Measurements from ENCODE around the gene CAMTA1.

The CAMTA1 gene

DNA sequence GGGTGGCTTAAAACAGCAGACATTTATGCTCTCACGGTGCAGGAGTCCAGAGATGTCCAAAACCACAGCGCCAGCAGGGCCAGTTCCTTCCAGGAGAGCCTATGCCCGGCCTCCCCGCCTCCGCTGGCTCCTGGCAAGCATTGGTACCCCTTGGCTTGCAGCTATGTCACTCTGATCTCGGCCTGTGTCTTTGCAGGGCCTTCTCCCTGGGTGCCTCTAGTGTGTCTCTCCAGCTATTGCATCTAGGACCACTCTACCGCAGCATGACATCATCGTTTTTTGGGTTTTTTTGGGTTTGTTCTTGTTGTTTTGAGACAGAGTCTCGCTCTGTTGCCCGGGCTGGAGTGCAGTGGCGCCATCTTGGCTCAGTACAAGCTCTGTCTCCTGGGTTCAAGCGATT is 788.2 kb downstream of the CAMTA1 start:
- DNase-seq = no peak

DNA sequence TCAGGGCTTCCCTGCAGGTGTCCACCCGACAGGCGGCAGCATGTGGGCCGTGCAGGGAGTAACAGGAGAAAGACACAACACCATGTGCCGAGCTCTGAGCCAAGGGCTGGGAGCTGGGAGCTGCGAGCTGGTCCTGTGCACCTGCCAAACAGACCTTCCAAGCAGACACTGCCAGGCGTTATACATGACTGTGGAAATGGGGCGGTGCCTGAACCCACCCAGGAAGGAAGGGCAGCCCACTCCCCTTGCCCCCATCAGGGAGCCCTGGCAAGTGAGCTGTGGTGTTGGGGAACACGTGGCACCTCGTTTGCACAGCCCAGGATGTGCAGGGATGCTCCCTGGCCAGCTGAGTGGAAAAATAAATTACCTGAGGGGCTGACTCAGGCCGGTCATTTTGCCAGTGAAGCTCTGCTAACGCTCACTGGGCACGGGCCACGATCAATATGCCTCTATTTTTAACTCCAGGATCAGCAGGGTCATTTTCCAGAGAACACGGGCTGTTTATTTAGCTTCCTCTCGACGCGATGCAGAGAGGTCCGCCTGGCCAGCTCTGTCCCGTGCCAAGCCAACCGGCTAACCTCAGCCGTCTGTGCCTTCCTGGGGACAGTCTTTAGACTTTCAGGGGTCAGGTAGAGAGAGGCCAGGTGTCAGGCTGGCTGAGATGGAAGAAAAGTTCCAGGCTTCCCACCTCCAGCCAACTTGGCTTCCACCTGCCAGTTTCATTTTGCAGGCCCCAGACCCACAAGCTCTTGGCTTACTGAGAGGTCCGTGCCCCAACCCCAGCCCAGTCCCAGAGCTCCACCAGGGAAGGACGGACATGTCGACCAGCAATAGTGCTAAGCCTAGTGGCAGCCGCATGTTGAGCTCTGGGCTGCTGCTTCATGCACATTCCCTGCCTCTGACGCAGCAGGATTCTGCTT is 789.1 kb downstream of the CAMTA1 start:
- DNase-seq = no peak

DNA sequence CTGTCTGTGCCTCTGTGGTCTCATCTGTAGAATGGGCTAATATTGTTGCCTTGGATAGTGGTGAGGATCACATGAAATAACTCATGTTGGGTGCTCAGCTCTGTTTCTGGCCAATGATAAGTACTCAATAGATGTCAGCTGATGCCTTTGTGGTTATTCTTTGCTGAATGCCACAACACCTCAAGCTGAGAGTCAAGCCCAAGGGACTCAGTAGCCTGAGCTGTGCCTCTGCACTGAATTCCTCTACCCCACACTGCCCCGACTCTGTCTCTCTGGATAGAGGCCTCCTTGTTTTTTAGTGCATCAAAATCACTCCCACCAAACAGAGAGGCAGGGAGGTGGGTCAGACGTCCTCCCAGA is 789.8 kb downstream of the CAMTA1 start:
- no peak for DNase-seq

DNA sequence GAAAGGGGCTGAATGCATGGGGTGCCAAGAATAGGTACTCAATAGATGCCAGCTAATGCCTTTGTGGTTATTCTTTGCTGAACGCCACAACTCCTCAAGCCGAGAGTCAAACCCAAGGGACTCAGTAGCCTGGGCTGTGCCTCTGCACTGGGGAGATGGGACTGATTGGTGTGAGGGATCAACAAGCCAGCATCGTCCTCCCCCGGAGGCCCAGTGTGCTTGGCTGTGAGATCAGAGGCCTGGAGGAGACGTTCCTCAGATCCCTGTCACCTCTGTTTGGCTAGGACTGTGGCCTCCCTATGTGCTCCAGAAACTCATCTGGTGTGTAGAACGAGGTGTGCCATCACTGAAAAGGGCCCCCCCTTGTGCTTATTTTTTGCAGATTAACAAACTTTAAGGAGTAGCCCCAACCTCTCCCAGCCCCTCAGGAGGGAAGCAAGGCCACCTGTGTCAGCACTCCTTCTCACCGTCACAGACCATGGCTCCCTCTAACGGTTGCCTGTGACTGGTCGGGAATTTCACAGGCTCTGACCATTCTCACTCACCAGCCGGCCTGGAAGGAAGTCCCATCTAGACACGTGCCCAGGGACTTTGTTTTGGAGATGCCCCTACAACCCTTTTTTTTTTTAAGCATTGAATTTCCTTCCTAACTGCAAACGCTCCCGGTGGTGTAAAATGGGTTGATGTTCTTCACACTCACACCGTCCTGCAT is 791.8 kb downstream of the CAMTA1 start:
- no peak for DNase-seq

DNA sequence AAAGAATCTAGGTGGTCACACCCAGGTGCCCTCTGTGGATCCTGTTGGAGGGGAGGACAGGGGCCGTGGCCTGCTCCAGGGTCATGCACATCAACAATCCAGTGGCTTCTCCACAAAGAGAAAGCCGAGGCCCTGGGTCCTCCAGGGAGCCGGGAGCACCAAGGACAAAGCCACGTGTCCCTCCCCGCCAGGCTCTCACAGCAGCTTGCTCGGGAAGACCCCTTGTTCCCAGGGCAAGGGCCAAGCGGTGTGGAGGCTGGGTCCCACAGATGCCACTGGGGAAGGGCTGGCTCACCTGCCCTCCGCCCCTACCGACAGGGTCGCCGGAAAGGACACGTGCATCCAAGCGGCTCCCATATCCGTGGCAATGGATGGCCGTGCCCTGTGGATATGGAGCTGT is 793.0 kb downstream of the CAMTA1 start:
- DNase-seq = no peak

DNA sequence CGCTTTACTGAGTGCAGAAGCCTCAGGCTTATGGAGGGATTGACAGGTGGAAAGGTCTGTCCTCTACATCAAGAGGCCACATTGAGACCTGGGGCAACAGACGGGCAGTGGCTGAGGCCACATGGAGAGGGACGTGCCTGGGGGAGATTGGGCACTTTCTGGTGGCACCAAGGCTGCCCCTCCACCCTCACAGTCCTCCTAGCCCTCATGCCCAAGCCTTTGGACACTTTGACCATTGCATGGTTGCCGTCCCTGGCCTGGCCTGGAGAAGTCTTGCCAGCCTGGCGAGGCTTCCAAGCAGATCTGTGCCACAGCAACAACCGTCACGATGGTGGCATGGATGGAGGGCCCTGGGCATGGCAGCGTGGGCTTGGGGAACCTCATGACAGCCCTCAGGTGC is 793.8 kb downstream of the CAMTA1 start:
- no peak for DNase-seq

DNA sequence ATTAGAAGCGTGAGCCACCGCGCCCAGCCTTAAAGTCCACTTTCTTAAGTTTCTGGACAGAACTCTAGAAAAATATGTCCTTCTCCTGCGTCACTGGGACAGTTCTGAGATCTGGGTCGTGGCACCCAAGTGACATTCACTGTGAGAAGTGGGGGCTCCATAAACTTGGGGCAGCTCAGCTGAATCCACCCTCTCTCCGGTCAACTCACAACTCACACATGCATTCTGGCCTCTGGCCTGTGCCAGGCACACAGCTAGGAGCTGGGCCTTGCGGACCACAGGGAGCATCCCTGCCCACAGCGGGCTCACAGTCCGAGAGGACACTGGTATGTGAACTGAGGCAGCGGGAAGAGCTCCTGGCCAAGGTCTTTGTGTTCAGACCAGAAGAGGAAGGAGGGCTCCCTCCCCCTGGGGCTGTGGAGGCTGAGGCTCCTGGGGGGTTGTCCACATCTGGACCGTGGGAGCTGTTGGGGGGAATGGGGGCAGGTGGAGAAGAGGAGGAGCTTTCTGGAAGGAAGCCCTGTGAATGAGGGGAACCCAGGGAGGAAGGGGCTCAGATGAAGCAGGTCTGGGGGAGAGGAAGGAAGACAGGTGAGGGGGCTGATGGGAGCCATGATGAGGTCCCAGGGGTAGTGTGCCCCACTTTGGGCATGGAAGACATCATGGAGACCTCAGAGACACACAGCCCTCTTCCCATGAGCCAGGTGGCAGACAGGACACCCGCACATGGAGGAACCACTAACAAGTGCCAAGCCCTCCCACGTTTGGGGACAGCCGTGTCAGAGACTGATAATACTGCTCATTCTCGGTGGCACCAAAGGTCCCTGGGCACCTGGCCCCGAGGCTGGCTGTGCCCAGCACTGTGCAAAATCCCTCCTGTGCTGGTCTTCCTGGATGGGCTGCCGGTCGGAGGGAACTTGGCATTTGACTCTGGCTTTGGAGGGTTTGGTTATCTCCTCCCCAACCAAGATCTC is 794.9 kb downstream of the CAMTA1 start:
- no peak for DNase-seq

DNA sequence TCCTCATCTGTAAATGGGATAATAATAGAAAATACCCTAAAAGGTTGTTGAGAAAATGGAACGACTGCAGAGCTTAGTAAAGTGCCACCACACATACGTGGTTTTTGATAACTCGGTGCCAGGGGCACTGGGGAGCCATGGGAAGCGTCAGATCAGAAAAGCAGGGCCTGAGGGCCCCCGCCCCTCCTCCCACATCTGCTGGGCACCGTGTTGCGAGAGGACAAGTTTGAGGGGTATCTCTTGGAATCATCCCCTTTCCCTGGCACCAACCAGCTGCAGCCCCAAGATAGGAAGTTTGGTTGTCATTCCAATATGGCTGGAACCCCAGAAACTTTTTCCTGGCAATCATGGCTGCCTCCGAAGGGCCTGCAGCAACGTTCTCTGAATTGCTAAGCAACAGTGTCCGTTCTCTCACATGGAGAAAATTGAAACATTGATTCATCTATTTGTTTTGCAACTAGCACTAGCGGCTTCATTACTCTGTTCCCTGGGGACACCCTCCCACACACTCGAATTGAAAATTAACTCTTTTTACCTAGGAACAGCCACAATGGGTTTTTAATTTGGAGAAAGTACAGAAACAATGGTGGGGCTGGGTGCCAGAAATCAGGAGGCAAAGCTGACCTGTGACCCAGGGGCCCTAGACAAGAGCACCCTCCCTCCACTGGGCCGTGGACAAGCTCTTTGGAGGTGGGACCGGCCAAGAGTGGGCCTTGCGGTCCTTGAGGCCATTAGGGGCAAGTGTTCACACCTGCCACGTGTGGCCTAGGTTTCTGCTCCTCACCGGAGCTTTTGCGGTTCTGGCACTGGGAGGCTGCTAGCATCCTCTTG is 795.9 kb downstream of the CAMTA1 start:
- DNase-seq = no peak

DNA sequence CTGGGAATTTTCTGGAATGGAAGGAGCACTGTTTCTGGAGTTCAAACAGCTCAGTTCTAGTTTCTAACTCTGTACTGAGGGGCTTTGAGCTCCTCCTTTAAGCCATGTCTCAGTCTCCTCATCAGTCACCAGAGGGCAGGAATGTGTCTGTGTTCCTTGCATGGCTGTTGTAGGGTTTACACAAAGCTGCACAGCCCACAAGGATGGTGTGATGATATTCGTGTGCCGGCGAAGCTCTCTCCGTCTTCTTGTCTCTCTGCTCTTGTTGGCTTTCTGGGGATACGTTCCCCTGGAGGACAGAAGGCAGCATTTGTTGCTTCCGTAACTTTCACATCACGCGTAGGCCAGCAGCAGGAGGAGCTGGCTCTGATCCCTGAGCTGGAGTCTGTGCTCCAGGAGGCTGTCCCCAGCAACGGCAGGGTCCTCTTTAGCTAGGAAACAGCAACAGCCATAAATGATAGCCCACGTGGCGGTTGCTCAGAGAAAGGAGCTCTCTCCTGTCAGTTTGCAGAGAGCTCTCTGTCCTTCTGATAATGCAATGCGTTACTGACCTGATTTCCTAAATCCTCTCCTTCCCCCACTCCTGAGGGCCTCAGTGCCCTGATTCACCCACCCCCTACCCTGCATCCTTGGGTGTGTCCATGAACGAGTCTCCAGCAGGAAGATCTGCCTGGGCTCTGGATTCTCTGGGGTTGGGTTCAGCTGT is 796.7 kb downstream of the CAMTA1 start:
- no peak for DNase-seq

DNA sequence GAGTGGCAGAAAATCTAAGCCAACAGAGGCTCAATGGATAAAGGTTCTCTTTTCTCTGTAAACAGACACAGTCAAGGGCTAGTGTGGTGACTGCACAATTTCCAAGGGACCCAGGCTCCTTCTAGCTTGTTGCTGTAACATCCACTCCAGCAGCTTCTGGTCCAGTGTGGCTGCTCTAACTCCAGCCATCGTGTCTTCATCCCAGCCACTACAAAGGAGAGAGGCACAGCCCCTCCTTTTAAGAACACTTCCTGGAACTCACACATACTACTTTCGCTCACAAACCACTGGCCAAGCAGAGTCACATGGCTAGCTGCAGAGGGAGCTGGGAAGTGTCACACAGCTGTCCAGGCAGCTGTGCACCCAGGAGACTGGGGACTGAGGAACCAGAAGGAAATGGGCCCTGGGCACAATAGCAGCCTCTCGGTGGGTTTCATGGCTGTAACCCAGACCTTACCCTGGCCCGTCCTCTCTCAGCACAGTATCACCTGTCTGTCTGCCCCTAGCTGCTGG is 797.3 kb downstream of the CAMTA1 start:
- no peak for DNase-seq

DNA sequence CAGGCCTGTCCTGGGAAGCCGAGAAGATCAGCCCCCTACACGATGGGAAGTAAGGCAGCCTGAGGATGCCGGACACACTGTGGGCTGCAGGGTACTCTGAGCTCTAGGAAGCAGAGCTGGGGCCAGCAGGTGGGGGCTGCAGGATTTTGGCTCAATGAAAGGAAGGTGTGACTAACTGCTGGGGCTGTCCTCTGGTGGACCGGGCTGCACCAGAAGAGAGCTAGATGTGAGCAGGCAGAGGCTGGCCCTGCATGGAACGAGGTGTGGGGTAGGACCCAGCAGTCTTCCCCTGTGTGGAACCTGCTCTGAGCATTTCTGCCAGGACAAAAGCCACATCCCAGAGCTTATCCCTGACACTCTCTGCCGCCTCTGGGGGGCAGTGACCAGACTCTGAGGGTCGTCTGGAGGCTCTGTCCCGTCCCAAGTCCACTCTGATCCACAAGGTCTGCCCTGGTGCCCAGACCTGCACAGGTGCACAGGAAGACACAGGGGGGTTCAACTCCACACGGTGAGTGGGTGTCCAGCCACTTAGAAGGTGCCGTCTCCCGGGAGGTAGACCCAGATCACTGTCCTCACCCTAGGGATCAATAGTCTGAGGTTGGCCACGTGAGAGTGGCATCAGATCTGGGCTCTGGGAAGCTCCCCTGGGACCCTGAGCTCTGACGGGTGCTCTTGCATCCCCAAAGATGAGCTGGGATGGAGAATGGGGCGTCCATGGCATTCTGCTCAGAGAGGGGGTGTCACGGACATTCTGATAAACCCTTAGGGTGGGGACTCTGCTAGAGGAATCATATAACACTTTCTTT is 798.2 kb downstream of the CAMTA1 start:
- no peak for DNase-seq

DNA sequence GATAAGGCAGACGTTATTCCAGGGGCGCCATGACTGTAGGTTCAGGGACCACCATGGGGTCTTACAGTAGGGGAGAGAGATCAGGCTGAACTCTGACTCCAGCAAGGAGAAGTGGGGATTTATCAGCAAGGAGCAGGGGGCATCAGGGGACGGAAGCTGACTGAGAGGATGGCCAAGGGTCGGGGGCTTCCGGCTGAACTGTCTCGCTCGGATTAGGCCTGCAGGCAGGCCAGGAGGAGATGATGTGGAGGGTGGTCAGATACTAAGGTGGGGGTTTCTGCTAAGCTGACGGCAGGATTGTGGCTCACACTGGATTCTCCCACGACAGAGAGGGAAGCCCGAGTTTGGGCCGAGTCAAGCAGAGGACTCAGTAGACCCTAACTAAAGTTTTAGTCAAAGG is 798.9 kb downstream of the CAMTA1 start:
- no peak for DNase-seq

DNA sequence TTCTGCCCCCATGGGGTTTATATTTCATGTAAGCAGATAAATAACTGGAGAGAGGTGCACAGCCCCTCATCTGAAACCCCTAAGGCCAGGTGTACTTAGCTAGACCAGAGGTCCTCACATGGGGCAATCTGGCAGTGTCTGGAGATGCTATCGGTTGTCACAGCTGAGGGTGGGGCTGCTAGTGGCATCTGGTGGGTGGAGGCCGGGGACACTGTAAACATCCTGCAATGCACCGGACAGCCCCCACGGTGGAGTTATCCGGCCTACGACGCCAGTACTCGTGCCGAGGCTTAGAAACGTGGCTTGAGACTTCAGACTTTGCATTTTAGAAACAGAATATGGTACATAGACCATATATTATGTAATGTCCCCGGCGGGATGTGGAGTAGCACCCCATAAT is 799.4 kb downstream of the CAMTA1 start:
- no peak for DNase-seq

DNA sequence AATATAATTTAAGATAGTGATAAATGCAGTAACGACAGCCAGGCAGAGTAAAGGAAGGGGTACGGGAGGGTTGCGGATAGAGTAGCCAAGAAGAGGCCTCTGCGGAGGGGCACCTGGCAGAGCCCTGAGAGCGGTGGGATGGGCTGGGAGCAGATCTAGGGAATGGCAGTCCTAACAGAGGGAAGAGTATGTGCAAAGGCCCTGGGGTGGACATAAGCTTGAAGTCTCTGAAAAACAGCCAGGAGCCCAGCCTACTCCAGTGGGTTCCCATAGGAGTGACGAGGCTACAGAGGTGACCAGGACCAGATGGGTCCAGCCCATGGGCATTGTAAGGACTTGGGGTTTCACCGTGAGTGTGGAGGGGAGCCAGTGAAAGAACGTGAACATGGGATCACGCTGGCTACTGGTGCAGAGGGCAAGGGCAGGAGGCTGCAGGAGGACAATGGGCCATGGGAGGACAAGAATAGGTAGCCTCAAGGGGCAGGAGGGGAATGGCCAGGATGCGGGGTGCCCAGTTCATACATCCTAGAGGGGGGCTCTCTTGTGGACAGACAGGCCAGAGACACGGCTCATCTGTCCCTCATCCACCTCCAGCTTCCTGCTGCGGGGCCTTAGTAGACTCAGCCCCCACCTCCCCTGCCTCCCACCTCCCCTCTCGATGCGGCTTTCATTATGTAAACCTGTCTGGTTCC is 800.1 kb downstream of the CAMTA1 start:
- no peak for DNase-seq

DNA sequence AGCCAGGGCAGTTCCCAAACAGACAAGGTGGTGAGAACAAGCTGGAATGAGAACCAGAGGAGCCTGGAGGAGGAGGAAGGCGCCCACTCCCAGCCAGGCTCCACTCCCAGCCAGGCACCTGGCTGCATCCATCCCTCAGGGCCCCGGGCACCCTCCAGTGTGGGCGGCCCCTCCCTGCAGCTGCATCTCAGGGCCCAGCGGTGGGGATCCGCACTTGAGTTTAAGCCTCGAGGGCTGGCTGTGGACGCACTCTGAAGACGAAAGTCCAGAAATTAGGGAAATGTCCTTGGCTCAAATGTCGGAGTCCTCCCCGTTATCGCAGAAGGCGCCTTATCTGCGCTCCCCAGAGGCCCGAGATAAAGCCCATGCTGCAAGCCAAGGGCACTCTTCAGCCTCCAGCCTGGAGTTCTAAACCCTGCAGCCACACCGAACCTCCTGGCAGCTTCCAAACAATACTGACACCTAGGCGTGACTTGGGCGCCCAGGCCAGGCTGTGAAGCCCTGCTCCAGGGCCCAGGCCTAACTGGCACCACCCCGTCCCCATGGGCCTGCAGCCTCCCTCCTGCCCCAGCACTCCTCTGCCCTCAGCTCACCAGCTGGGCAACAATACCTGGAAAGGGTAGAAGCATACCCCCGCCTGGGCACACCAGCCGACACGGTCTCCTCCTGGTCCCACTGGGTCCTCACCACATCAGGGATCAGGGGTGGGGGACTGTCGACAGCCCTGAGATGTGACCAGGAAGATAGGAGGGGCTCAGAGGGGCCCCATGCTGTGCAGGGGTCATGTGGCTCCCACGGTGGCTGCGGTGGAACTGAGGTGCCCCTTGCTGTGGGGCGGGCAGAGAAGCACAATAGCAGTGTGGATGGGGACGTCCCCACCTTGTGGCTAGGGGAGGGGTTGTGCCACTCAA is 801.0 kb downstream of the CAMTA1 start:
- no peak for DNase-seq

DNA sequence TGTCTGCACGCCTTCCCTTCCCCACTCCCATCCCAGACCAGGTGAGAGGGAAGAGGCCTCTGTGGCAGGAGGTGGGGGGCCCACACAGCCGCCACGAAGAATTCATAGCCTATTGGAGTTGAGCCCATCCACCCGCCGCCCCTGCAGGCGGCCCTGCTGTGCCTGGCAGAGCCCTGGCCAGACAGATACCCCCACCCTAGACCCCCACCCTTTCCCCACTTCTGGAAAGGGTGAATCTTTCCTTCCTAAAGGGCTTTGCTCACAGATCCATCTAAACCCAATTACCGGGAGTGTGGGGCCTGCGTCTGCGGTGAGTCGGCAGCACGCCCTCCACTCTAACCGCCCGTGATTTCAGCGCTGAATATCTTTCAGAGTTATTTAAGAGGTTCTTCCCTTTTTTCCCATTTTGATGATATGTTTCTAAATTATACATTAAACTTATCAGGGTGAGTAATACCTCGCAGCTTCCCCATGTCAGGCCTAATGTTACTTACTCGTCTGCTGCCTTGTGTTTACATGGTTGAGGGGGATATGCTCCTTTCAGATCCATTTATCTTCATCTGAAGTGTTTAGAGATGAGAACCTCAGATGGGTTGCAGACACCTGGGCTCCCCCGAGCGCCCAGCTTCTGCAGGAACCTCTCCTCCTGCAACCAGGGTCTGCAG is 802.0 kb downstream of the CAMTA1 start:
- no peak for DNase-seq

DNA sequence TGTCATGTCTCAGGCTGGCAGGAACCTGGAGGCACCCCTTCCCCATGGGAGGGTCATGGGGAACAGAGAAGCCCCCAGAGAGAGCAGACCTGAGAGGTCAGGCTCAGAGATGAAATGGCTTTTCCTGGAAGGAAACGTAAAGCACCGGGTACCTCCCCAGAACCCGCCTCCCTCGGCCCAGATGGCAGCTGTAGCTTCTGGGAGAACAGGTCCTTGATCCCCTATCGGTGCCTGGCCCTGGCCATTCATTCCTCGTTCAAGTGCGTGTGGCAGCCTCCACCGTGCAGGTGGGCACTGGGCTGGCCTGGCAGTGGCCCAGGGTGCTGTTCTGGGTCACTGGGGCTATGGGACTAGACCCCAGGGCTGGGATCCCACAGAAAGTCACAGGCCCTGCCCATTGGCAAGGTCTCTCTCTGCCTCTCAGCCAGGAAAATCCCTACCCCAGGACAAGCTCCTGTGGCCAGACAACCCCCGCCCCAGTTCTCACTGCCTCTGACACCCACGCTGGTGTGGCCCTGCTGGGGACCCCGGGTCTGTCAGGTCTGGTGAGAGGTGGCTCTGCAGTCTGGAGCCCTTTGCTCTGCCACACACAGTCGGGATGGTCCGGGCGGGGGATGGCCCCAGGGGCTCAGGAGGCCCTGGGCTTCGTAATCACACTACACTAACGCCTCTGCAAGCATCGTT is 802.7 kb downstream of the CAMTA1 start:
- DNase-seq = no peak

DNA sequence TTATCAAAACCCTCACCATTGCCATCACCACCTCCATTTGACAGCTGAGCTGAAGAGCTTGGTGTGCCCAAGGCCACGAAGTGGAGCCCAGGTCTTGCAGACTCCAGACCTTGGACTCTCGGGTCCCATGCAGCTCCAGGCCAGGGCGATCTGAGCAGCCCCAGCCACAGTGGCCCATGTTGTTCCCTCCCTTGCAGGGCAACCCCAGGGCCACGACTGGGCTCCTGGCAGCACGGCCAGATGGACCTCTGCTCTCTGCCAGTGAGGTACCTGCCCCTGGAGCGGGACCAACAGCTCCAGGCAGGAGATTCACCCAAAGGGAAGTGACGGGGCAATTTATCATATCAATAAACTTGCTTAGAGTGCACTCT is 803.2 kb downstream of the CAMTA1 start:
- no peak for DNase-seq

Measured in activated CD8-positive, alpha-beta memory T cell treated with anti-CD3 and anti-CD28 coated beads for 24 hours (primary cell).